MCF 10A (cell line): ENCODE results near the gene CUL5. TPM values are rescaled to one million over a fixed set of nuclear protein-coding genes. Genes with fewer than 3 reads are reported as not detected.
"Not testable (repeated sequence)": the region's sequence is repeated elsewhere in the genome, so short reads cannot be mapped to it uniquely, and the experiment has no call there.

ENCODE experiments used
- BruUV-seq: library from RNA; stranded (reverse); fragments of 400-500 nt; replicated peaks from 2 replicates; lab custom pipeline; 2021; lab: Mats Ljungman, UMichigan
- CTCF ChIA-PET: fragments of 300-600 bp; sonication (Branson Sonifier 250); formaldehyde crosslinking; extraction: SDS; loops from one replicate; lab custom pipeline; 2021; ENCODE audit warnings: antibody characterized with exemption, inconsistent platforms; lab: Yijun Ruan, JAX
- POLR2A ChIA-PET: fragments of 300-600, 350-650 bp; sonication (Branson Sonifier 250); formaldehyde crosslinking; extraction: SDS; loops from one replicate; lab custom pipeline; 2020; ENCODE audit warnings: antibody characterized with exemption, inconsistent platforms; lab: Yijun Ruan, JAX
- DNase-seq: peaks from one replicate; pipeline ENCODE4 v3.0.0-alpha.2; 2018; ENCODE audit not compliant: unreplicated experiment
- H3K27ac Mint-ChIP-seq: one replicate; pipeline ENCODE4 v1.8.0; 2022; ENCODE audit warnings: mild to moderate bottlenecking, low read depth, mixed read lengths; ENCODE audit not compliant: unreplicated experiment
- H3K27me3 Mint-ChIP-seq: one replicate; pipeline ENCODE4 v1.8.0; 2022; ENCODE audit warnings: mixed read lengths; ENCODE audit not compliant: insufficient read depth, unreplicated experiment
- H3K36me3 Mint-ChIP-seq: one replicate; pipeline ENCODE4 v1.8.0; 2022; ENCODE audit warnings: mild to moderate bottlenecking, moderate library complexity, mixed read lengths; ENCODE audit not compliant: insufficient read depth, unreplicated experiment
- H3K4me1 Mint-ChIP-seq: one replicate; pipeline ENCODE4 v1.8.0; 2022; ENCODE audit warnings: mixed read lengths; ENCODE audit not compliant: insufficient read depth, unreplicated experiment
- H3K4me3 Mint-ChIP-seq: one replicate; pipeline ENCODE4 v1.8.0; 2022; ENCODE audit warnings: mild to moderate bottlenecking, moderate library complexity, mixed read lengths; ENCODE audit not compliant: unreplicated experiment
- H3K9me3 Mint-ChIP-seq: one replicate; pipeline ENCODE4 v1.8.0; 2022; ENCODE audit warnings: mixed read lengths; ENCODE audit not compliant: unreplicated experiment
- CTCF ChIP-seq: fragments of 200-600 bp; IDR thresholded peaks from one replicate; pipeline ENCODE4 v1.8.0; 2022; ENCODE audit warnings: antibody characterized with exemption, mild to moderate bottlenecking; ENCODE audit not compliant: unreplicated experiment
- intact Hi-C: fragments of 100-400 bp; cut with micrococcal nuclease; formaldehyde crosslinking; loops from 2 replicates; pipeline ENCODE4 v1.14.1; 2022
- total RNA-seq: library from RNA; stranded (reverse); gene quantifications from 2 replicates; pipeline ENCODE4 v1.2.3, GENCODE V29; 2022

The CUL5 gene
- total RNA-seq, 1 experiment from 2014 or later: 31.8 TPM

DNA sequence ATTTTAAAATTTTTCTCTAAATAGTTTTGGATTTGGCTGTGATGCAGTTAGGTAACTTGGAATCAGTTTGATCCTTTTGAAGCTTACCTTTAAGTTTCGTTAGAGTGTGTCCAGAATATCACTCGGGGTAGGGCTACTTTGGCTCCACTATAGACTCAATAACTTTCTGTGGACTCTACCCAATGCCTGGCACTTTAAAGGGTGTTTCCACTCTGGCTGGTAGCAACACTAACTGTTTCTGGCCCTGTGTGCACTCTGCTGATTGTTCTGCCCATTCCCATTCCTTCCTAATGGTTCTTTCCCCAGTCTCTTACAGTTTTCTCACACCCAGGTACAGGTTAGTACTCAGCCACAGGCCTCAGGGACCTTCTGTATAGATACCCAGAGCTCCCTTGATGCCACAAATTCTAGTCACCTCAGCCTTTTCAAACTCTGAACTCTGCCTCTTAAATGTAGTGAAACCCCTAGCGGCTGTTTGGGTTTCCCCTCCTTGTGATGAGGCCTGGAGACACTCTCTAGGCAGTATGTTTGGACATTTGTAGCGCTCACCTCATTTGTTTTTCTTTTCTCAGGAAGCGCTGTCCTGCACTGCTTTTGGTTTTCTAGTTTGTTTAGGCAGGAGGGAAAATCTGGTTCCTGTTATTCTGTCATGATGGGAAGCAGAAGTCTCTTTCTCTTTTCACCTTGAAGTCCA is 16.8 kb downstream of the CUL5 start:
- POLR2A ChIA-PET: interaction anchor here (1.1 kb wide), 2 partner anchors 12 to 16 kb away, joined by 4 read pairs; partner anchors contain the start of gene CUL5
- H3K36me3 Mint-ChIP-seq: peaks cover 17% of the 10 kb centered on the region
- H3K27ac Mint-ChIP-seq: no peak overlapping the region
- H3K4me3 Mint-ChIP-seq: no peak overlapping the region
- no peak for TF ChIP-seq CTCF
- H3K9me3 Mint-ChIP-seq: no peaks in the 10 kb centered on the region
- CTCF ChIA-PET: interaction anchor here (0.5 to 0.9 kb wide), 3 partner anchors 8 to 477 kb away, joined by 3 to 5 read pairs (median 3); partner anchors contain the start of gene CUL5
- H3K27me3 Mint-ChIP-seq: no peaks in the 10 kb centered on the region
- BruUV-seq: no TSS peak
- H3K4me1 Mint-ChIP-seq: peaks cover 14% of the 10 kb centered on the region
- intact Hi-C loops: no loop called here
- no peak for DNase-seq

GRCh38 chr11:108027057-108027456 is 18.4 kb downstream of the CUL5 start:
- TF ChIP-seq CTCF: no peak
- H3K36me3 Mint-ChIP-seq: peaks cover 19% of the 10 kb centered on the region
- BruUV-seq: no TSS peak
- H3K27me3 Mint-ChIP-seq: no peaks in the 10 kb centered on the region
- H3K4me1 Mint-ChIP-seq: peaks cover 9% of the 10 kb centered on the region
- POLR2A ChIA-PET: interaction anchor here (0.6 to 1.2 kb wide), 2 partner anchors 14 to 18 kb away, joined by 3 read pairs; partner anchors contain the start of gene CUL5
- no peaks in the 10 kb centered on the region for H3K9me3 Mint-ChIP-seq
- intact Hi-C loops: no loop called here
- no peak overlapping the region for H3K27ac Mint-ChIP-seq
- CTCF ChIA-PET: interaction anchor here (0.6 kb wide), 1 partner anchor 816 kb away, joined by 6 read pairs; no protein-coding TSS in a partner anchor
- H3K4me3 Mint-ChIP-seq: no peak overlapping the region
- DNase-seq: no peak

- DNase-seq, H3K9me3 Mint-ChIP-seq, POLR2A ChIA-PET, H3K27ac Mint-ChIP-seq, H3K4me3 Mint-ChIP-seq, H3K27me3 Mint-ChIP-seq, H3K4me1 Mint-ChIP-seq, intact Hi-C loops, BruUV-seq: not testable (repeated sequence)
- peaks cover 16% of the 10 kb centered on the region for H3K36me3 Mint-ChIP-seq
- CTCF ChIA-PET: interaction anchor here (0.6 to 0.7 kb wide), 3 partner anchors 9 to 99 kb away, joined by 3 to 4 read pairs (median 3); partner anchors contain the start of gene CUL5
Observed at GRCh38 chr11:108028822-108029441, 20.2 kb downstream of the CUL5 start.

DNA sequence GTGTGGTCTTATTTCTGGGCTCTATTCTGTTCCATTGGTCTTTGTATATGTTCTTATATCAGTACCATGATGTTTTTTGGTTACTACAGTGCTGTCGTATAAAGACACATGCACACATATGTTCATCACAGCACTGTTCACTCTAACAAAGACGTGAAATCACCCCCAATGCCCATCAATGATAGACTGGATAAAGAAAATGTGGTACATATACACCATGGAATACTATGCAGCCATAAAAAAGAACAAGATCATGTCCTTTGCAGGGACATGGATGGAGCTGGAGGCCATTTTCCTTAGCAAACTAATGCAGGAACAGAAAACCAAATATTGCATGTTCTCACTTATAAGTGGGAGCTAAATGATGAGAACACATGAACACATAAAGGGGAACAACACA is 22.9 kb downstream of the CUL5 start:
- intact Hi-C loops, POLR2A ChIA-PET, H3K27ac Mint-ChIP-seq, DNase-seq, H3K4me3 Mint-ChIP-seq, BruUV-seq, H3K9me3 Mint-ChIP-seq, H3K4me1 Mint-ChIP-seq, H3K27me3 Mint-ChIP-seq: not testable (repeated sequence)
- CTCF ChIA-PET: interaction anchor here (0.8 kb wide), 1 partner anchor 27 kb away, joined by 4 read pairs; no protein-coding TSS in a partner anchor
- H3K36me3 Mint-ChIP-seq: peaks cover 32% of the 10 kb centered on the region

DNA sequence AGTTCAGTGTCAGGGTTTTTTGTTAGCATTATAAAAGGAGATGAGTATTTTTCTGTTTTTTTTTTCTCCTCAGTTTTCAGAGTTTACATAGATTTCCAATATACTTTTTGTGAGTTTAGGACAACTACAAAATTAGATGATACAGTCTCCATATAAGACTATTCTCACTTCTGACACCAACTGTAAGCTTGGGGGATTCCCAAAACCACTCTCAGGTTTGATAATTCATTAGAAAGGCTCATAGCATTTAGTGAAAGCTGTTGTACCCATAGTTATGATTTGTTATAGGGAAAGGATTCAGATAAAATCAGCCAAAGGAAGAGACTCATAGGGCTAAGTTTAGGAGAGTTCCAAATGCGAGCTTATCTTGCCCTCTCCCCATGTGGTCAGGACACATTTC is 24.1 kb downstream of the CUL5 start:
- H3K4me3 Mint-ChIP-seq: no peak overlapping the region
- no peak for DNase-seq
- no peaks in the 10 kb centered on the region for H3K9me3 Mint-ChIP-seq
- BruUV-seq: no TSS peak
- intact Hi-C loops: no loop called here
- H3K36me3 Mint-ChIP-seq: peaks cover 34% of the 10 kb centered on the region
- H3K4me1 Mint-ChIP-seq: no peaks in the 10 kb centered on the region
- H3K27ac Mint-ChIP-seq: no peak overlapping the region
- TF ChIP-seq CTCF: no peak
- POLR2A ChIA-PET: interaction anchor here (1.7 kb wide), 1 partner anchor 12 kb away, joined by 4 read pairs; no protein-coding TSS in a partner anchor
- no peaks in the 10 kb centered on the region for H3K27me3 Mint-ChIP-seq
- CTCF ChIA-PET: interaction anchor here (1.2 kb wide), 1 partner anchor 8 kb away, joined by 3 read pairs; no protein-coding TSS in a partner anchor
